ENCODE measurements around the gene RAPGEF6.

Gene RAPGEF6

DNA sequence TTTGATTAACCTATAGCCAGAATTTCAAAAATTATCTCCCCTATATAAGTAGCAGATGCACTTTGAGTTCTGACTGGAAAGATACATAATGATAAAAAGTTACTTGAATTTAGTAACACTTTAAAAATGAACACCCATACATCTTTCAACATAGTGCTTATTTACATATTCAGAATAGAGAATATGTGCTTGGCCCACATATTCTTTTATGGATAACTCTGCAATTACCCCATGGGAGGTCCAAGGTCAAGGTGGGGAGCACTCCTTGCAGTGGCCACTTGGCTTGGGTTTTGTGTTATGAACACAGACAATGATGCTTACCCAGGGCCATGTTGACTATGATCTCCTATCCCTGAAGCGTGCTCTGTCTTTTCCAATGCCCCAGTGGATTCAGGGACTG is 201.9 kb downstream of the RAPGEF6 start:
- ChIA-PET CTCF (no interaction called here), POLR2A (no interaction called here)
- no peak for TF ChIP-seq CTCF (IDR thresholded peaks at IDR 0.05; ENCODE audit: insufficient read depth, low read length, missing control alignments)
- no peak for DNase-seq (ENCODE audit: low read depth, low spot score)
- H3K4me3 ChIP-seq (ENCODE audit: low read depth, low read length) = no peak overlapping the region

GRCh38 chr5:131431794-131432193 is 203.2 kb downstream of the RAPGEF6 start:
- no peak overlapping the region for H3K4me3 ChIP-seq (ENCODE audit: low read depth, low read length)
- TF ChIP-seq CTCF (IDR thresholded peaks at IDR 0.05; ENCODE audit: insufficient read depth, low read length, missing control alignments) = no peak
- ChIA-PET POLR2A (no interaction called here), CTCF (no interaction called here)
- no peak for DNase-seq (ENCODE audit: low read depth, low spot score)

DNA sequence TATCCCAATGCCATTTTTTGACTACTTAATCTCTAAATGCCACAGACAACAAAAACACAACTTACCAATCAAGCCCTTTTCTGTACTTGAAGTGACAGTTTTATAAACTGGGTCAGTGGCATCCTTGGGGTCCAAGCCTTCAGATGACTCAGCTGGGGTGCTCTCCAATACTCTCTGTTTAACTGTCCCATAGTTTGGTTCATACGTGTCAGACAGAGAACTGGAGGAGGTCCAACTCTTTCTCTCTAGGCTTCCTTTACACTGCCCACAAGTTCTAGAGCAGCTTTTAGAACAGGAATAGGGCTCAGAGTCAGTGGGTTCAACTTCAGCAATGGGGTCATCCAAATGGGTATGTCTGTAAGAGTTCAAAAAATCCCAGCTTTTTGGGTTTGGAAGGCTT is 204.2 kb downstream of the RAPGEF6 start:
- POLR2A ChIA-PET = no interaction called here

GRCh38 chr5:131426011-131426410 is 209.0 kb downstream of the RAPGEF6 start:
- DNase-seq (ENCODE audit: low read depth, low spot score) = no peak
- POLR2A ChIA-PET = no interaction called here
- no peak overlapping the region for H3K4me3 ChIP-seq (ENCODE audit: low read depth, low read length)
- CTCF ChIA-PET = no interaction called here
- TF ChIP-seq CTCF (IDR thresholded peaks at IDR 0.05; ENCODE audit: insufficient read depth, low read length, missing control alignments) = no peak

More for the DNA sequence above, 204.2 kb downstream of the RAPGEF6 start:
- no peak for DNase-seq (ENCODE audit: low read depth, low spot score)
- TF ChIP-seq CTCF (IDR thresholded peaks at IDR 0.05; ENCODE audit: insufficient read depth, low read length, missing control alignments) = no peak
- H3K4me3 ChIP-seq (ENCODE audit: low read depth, low read length) = no peak overlapping the region
- CTCF ChIA-PET = interaction anchor here (0.8 kb wide), 1 partner anchor 9 kb away, joined by 3 read pairs; no protein-coding TSS in a partner anchor

DNA sequence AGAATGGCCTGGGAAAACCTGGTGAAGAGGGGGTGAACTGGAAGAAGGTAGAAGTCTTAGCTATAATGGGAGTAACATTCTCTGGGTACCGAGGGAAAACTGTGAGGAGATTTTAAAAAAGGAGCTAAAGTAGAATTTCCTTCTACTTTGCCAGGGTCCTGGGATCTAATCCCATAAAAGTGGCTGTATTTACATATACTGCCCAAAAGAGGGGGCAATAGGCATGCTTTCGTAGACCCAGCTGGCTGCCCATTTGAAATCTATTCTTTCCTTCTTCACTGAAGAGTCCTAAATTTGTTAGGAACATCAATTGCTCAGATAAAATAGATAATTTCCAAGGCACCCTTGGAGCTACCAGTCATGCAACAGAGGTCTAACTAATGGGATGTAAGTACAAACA is 212.0 kb downstream of the RAPGEF6 start:
- DNase-seq (ENCODE audit: low read depth, low spot score) = no peak
- CTCF ChIA-PET = interaction anchor here (0.9 to 3.5 kb wide), 15 partner anchors 9 to 642 kb away, joined by 3 to 27 read pairs (median 5); partner anchors contain the start of gene ACSL6
- peak; percentile 49 for TF ChIP-seq CTCF (IDR thresholded peaks at IDR 0.05; ENCODE audit: insufficient read depth, low read length, missing control alignments)
- POLR2A ChIA-PET = no interaction called here
- H3K4me3 ChIP-seq (ENCODE audit: low read depth, low read length) = no peak overlapping the region

- H3K4me3 ChIP-seq (ENCODE audit: low read depth, low read length) = no peak overlapping the region
- DNase-seq (ENCODE audit: low read depth, low spot score) = no peak
- no peak for TF ChIP-seq CTCF (IDR thresholded peaks at IDR 0.05; ENCODE audit: insufficient read depth, low read length, missing control alignments)
- POLR2A ChIA-PET = no interaction called here
- CTCF ChIA-PET = interaction anchor here (0.7 to 1.9 kb wide), 4 partner anchors 9 to 590 kb away, joined by 4 to 6 read pairs (median 4); no protein-coding TSS in a partner anchor
Measured at GRCh38 chr5:131419877-131420276, 215.2 kb downstream of the RAPGEF6 start.
